HepG2 (cell line): ENCODE data around the gene FAM219B. TPM values are rescaled to one million over a fixed set of nuclear protein-coding genes. Genes with fewer than 3 reads are reported as not detected.

Experiments used
- ATAC-seq: fragments of 200-7000 bp; cut with Tn5 transposase; 3 replicates; pipeline ENCODE4 v1.9.1; 2020; ENCODE audit warnings: mild to moderate bottlenecking, moderate library complexity
- BruUV-seq: library from RNA; stranded (reverse); fragments of 400-500 nt; replicated peaks from 2 replicates; lab custom pipeline; 2021; lab: Mats Ljungman, UMichigan
- CTCF ChIA-PET: fragments of 300-600 bp; formaldehyde crosslinking; extraction: SDS; loops from one replicate; lab custom pipeline; 2021; ENCODE audit warnings: low total read pairs, inconsistent platforms, low intra/inter-chr PET ratio; lab: Yijun Ruan, JAX
- POLR2A ChIA-PET: fragments of 350-600 bp; sonication (Branson Sonifier 250); formaldehyde crosslinking; loops from one replicate; lab custom pipeline; 2020; ENCODE audit warnings: antibody characterized with exemption, inconsistent platforms; lab: Yijun Ruan, JAX
- DNase-seq: peaks from one replicate; pipeline ENCODE4 v3.0.0-alpha.2; 2015; ENCODE audit warnings: low spot score
- FAIRE-seq: peaks from 3 replicates; lab custom pipeline; 2011; peaks lifted over from hg19 to GRCh38; lab: Jason Lieb, UNC
- H2AFZ ChIP-seq: one replicate; pipeline ENCODE4 v1.6.1; 2011; ENCODE audit warnings: low read length, inconsistent platforms
- H3K27ac ChIP-seq: fragments of 300-600 bp; 3 replicates; pipeline ENCODE4 v1.8.0; 2011; ENCODE audit warnings: mixed run types, mild to moderate bottlenecking, mixed read lengths, low read length, inconsistent platforms; ENCODE audit not compliant: insufficient read depth; ENCODE audit errors: extremely low read length
- H3K27me3 ChIP-seq, 2 experiments: fragments of 200-600 bp in 1 of 2; 2 replicates in 1 of 2; 3 replicates in 1 of 2; pipeline versions ENCODE4 v1.6.0 to v1.8.0; 2011; ENCODE audit warnings: low read length in 2 of 2, mild to moderate bottlenecking in 2 of 2, moderate library complexity in 2 of 2, inconsistent platforms in 1 of 2; ENCODE audit not compliant: insufficient read depth in 2 of 2, control insufficient read depth in 1 of 2
- H3K36me3 ChIP-seq, 2 experiments: fragments of 200-600 bp in 1 of 2; replicated peaks in 1 of 2; 2 replicates in 1 of 2; 3 replicates in 1 of 2; pipeline versions ENCODE4 v1.5.1 to v1.8.0; 2011; ENCODE audit warnings: low read length in 2 of 2, inconsistent platforms in 1 of 2; ENCODE audit not compliant: insufficient read depth in 2 of 2, control insufficient read depth in 1 of 2
- H3K4me1 ChIP-seq: 2 replicates; pipeline ENCODE4 v1.5.1; 2012; ENCODE audit warnings: low read length, inconsistent platforms; ENCODE audit not compliant: insufficient read depth
- H3K4me2 ChIP-seq: 2 replicates; pipeline ENCODE4 v1.6.0; 2011; ENCODE audit warnings: low read depth, low read length, inconsistent platforms
- H3K4me3 ChIP-seq, 3 experiments: fragments of 200-600 bp in 1 of 3; sonication (generic), shearing (Covaris generic) in 1 of 3; replicated peaks in 1 of 3; 2 replicates each; pipeline ENCODE4 v1.5.1; 2011 to 2016; ENCODE audit warnings: low read length in 3 of 3, inconsistent platforms in 2 of 3, low read depth in 2 of 3, mild to moderate bottlenecking in 2 of 3, control low read depth in 1 of 3, mixed read lengths in 1 of 3; ENCODE audit not compliant: insufficient read depth in 1 of 3
- H3K79me2 ChIP-seq: one replicate; pipeline ENCODE4 v1.6.1; 2011; ENCODE audit warnings: low read length, inconsistent platforms; ENCODE audit not compliant: insufficient read depth
- H3K9ac ChIP-seq: 2 replicates; pipeline ENCODE4 v1.6.0; 2011; ENCODE audit warnings: mild to moderate bottlenecking, low read depth, low read length, inconsistent platforms; ENCODE audit not compliant: insufficient read depth
- H3K9me3 ChIP-seq: 2 replicates; pipeline ENCODE4 v1.5.1; 2012; ENCODE audit warnings: mild to moderate bottlenecking, low read length
- H4K20me1 ChIP-seq: 2 replicates; pipeline ENCODE4 v1.6.0; 2011; ENCODE audit warnings: inconsistent platforms, mild to moderate bottlenecking, low read length, moderate library complexity; ENCODE audit not compliant: insufficient read depth
- AGO2 ChIP-seq: fragments of 200-400 bp; formaldehyde crosslinking; optimal IDR thresholded peaks from 2 replicates; pipeline ENCODE3; 2017; ENCODE audit warnings: mild to moderate bottlenecking, low read depth, low read length, moderate library complexity
- BCLAF1 ChIP-seq: fragments of 450-650 bp; IDR thresholded peaks from 2 replicates; pipeline ENCODE4 v1.6.1; 2017; ENCODE audit warnings: mild to moderate bottlenecking
- FLYWCH1 ChIP-seq: sonication (generic); formaldehyde crosslinking; IDR thresholded peaks from 2 replicates; pipeline ENCODE4 v1.8.1; 2023; ENCODE audit warnings: mild to moderate bottlenecking, missing genetic modification reagents
- NAIF1 ChIP-seq: sonication (generic); formaldehyde crosslinking; IDR thresholded peaks from 2 replicates; pipeline ENCODE4 v1.5.0; 2020; ENCODE audit warnings: mild to moderate bottlenecking, missing genetic modification reagents, borderline replicate concordance
- NRL ChIP-seq: sonication (generic); formaldehyde crosslinking; IDR thresholded peaks from 2 replicates; pipeline ENCODE4 v1.5.0; 2020; ENCODE audit warnings: missing genetic modification reagents, mild to moderate bottlenecking, moderate library complexity, borderline replicate concordance
- POLR2A ChIP-seq, 2 experiments: IDR thresholded peaks; 2 replicates each; pipeline ENCODE4 v1.6.1; 2011; ENCODE audit warnings: low read depth in 2 of 2, low read length in 2 of 2, mild to moderate bottlenecking in 1 of 2, moderate library complexity in 1 of 2; ENCODE audit not compliant: insufficient read depth in 1 of 2
- SIX1 ChIP-seq: sonication (generic); formaldehyde crosslinking; IDR thresholded peaks from 2 replicates; pipeline ENCODE4 v1.4.0; 2020; ENCODE audit warnings: missing genetic modification reagents, borderline replicate concordance
- WGBS: methylation state at CpG from one replicate; pipeline ENCODE4 v1.1.6; 2017; ENCODE audit warnings: low lambda C conversion rate; 5-methylcytosine and 5-hydroxymethylcytosine counted together
- in situ Hi-C: cut with HindIII; loops from 2 replicates; pipeline ENCODE4 v1.10.0; 2017; ENCODE audit warnings: low pct_unique_long_range_greater_than_20kb; ENCODE audit not compliant: extremely low pct_ligation_motif_present
- intact Hi-C: fragments of 100-400 bp; cut with micrococcal nuclease; formaldehyde crosslinking; loops from one replicate; pipeline ENCODE4 v1.10.0; 2022; ENCODE audit not compliant: unreplicated experiment
- polyA plus RNA-seq, 8 experiments: library from polyadenylated mRNA; depleted of rRNA in 3 of 8; stranded (reverse) in 7 of 8; unstranded in 1 of 8; fragments of >200 nt; fragmentation: Illumina TruSeq in 4 of 8; extraction: Trizol in 4 of 8; gene quantifications; 2 replicates each; pipeline versions ENCODE4 v1.2.1 to v1.2.3, GENCODE V29; 2011 to 2016; ENCODE audit warnings: low read depth in 4 of 8, missing spikeins in 1 of 8, mixed read lengths in 1 of 8; ENCODE audit not compliant: insufficient read depth in 1 of 8
- total RNA-seq, 5 experiments: library from RNA; depleted of rRNA; stranded (reverse); fragments of >200 nt; fragmentation: Illumina TruSeq; extraction: Trizol; gene quantifications; 2 replicates each; pipeline ENCODE4 v1.2.3, GENCODE V29; 2016; ENCODE audit warnings: low read depth in 1 of 5

Gene FAM219B
- total and polyA plus RNA-seq, 2 of the 13 experiments (the other 11 are each of a cell fraction or from before 2014, with no cell fraction given), result 36.6 to 50.2 TPM

GRCh38 chr15:74892931-74893330 is 13.7 kb downstream of the FAM219B start:
- no peaks in the 10 kb centered on the region; a peak in 1 of 5 replicates for H3K27me3 ChIP-seq
- in situ Hi-C loops, result no loop called here
- peaks cover 27% of the 10 kb centered on the region for H3K4me1 ChIP-seq
- CTCF ChIA-PET, result no interaction called here
- H3K9me3 ChIP-seq, result no peaks in the 10 kb centered on the region
- H3K9ac ChIP-seq, result no peak overlapping the region
- peaks cover 14 to 23% of the 10 kb centered on the region in 2 experiments; a peak in 4 of 5 replicates for H3K36me3 ChIP-seq
- H2AFZ ChIP-seq, result no peak overlapping the region
- no peak overlapping the region for H3K4me2 ChIP-seq
- peaks cover 11% of the 10 kb centered on the region for H3K79me2 ChIP-seq
- H4K20me1 ChIP-seq, result no peaks in the 10 kb centered on the region; the same call in 1 of the 2 replicates
- no TSS peak for BruUV-seq
- intact Hi-C loops, result no loop called here
- DNase-seq, result no peak
- no peak for ATAC-seq
- WGBS, result 90% methylated on average over 2 of the region's 2 CpGs
- POLR2A ChIA-PET, result no interaction called here
- TF ChIP-seq POLR2A (IDR thresholded peaks at IDR 0.05; ENCODE audit: insufficient read depth in 1 of 2, low read depth in 2 of 2, low read length in 2 of 2) (0 out of 4 replicates have a peak, but pooled peaks of 1 of the 2 experiments have one; percentile 20), NAIF1 (CRISPR knock-in tag) (no peak)
- H3K4me3 ChIP-seq, result no peak overlapping the region
- H3K27ac ChIP-seq, result no peak overlapping the region
- no peak for FAIRE-seq

- H3K27ac ChIP-seq, result no peak overlapping the region
- no peak overlapping the region for H3K4me3 ChIP-seq
- no peak overlapping the region for H3K4me2 ChIP-seq
- H4K20me1 ChIP-seq, result no peaks in the 10 kb centered on the region; the same call in 1 of the 2 replicates
- ATAC-seq (no peak), FAIRE-seq (no peak)
- H3K9ac ChIP-seq, result no peak overlapping the region
- 57% methylated on average over 1 of the region's 3 CpGs for WGBS
- H2AFZ ChIP-seq, result no peak overlapping the region
- no peak for TF ChIP-seq FLYWCH1
- TF ChIP-seq SIX1 (CRISPR knock-in tag), result no peak
- no peak for TF ChIP-seq NRL
- TF ChIP-seq BCLAF1, result no peak
- TF ChIP-seq AGO2, result peak; percentile 35
- TF ChIP-seq, all 625 proteins: peak for 1
- BruUV-seq, result no TSS peak
- no peaks in the 10 kb centered on the region for H3K9me3 ChIP-seq
- CTCF ChIA-PET, result no interaction called here
- no peak for DNase-seq
- H3K79me2 ChIP-seq, result peaks cover 11% of the 10 kb centered on the region
- POLR2A ChIA-PET, result interaction anchor here (1.6 kb wide), 1 partner anchor 14 kb away, joined by 7 read pairs; the partner anchor contains the start of gene FAM219B
- H3K4me1 ChIP-seq, result peaks cover 27% of the 10 kb centered on the region
- H3K27me3 ChIP-seq, result no peaks in the 10 kb centered on the region; a peak in 1 of 5 replicates
- intact Hi-C loops (no loop called here), in situ Hi-C loops (no loop called here)
- H3K36me3 ChIP-seq, result peaks cover 13 to 23% of the 10 kb centered on the region in 2 experiments; a peak in 4 of 5 replicates
These were observed 14.3 kb downstream of the FAM219B start for GRCh38 chr15:74892313-74892712.
